Measurements from ENCODE around the gene FAM53A.

FAM53A gene

GRCh38 chr4:1604181-1604705, 79.9 kb downstream of the FAM53A start:
- no peak for DNase-seq (ENCODE audit: low spot score)

DNA sequence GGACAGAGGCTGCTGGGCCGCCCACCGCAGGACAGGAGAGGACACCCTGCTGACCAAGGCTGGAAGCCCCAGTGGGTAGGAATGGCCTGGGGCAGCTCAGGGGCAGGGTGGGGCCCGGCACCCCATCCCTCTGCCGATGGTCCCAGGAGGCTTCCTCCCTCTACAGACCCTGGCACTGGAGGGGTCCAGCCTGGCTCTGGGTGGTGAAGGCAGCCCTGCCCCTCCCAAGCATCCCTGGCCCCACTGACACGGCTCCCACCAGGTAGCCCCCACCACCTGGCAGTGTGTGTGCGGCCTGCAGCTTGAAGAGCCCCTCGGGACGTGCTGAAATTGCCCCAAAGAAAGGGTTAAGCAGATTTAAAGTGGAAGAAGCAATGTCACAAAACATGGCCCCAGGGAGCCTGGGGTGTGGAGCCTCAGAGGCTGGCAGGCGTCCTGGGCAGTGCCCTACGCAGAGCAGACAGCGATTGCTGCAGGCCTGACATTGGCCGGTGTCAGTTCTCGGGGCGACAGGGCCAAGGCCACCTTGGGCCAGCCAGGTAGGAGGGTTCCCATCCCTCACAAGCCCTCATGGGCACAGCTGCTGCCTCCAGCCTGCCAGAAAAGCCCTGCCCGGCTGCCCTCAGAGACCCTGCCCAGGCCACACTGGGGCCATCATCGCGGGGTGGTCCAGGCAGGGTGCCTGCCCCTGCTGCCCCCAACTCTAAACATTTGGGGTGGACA, 80.5 kb downstream of the FAM53A start:
- DNase-seq (ENCODE audit: low spot score) = no peak

GRCh38 chr4:1602655-1603412, 81.3 kb downstream of the FAM53A start:
- no peak for DNase-seq (ENCODE audit: low spot score)

DNA sequence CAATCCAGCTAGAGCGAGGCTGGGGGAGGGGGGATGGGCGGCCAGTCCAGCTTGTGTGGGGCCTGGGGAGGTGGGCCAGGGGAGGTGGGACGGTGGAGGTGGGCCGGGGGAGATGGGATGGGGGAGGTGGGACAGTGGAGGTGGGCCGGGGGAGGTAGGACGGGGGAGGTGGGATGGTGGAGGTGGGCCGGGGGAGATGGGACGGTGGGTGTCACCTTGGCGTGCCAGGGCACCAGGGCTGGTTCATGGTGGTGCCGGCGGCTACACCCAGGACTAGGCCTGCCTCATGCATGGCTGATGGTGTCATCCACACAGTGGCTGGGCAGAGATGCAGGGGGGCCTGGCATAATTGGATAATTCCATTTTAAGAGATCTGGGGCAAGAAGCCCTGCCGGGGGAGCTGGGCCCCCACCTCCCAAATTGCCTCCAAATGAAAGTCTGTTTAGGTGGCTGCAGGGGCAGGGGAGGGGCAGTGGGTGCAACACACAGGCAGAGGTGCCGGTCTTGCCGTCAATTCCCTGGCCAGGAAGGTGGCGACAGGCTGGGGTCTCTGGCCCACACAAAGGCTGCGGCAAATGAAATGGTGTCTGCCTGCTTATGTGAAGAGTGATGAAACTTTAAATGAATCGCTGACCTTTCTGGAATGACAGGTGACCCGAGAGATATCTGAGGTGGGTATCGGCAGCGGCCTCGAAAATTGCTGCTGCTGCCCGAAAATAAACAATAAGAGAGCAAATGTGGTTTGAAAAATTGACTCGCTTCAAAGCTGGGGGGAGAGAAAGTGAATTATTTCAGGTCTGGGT, 82.1 kb downstream of the FAM53A start:
- DNase-seq (ENCODE audit: low spot score) = no peak

DNA sequence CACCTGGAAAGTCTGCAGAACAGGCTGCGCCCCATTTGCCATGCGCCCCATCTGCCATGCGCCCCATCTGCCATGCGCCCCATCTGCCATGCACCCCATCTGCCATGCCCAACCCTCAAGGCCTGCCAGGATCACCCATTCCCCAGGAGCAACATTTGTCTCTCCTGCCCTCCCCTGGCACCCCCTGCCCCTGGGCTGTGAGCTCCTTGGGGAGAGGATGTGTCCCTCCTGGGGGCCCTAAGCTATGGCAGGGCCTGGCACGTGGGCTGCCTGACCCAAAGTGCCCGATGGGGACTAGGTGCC, 82.6 kb downstream of the FAM53A start:
- DNase-seq (ENCODE audit: low spot score) = no peak

DNA sequence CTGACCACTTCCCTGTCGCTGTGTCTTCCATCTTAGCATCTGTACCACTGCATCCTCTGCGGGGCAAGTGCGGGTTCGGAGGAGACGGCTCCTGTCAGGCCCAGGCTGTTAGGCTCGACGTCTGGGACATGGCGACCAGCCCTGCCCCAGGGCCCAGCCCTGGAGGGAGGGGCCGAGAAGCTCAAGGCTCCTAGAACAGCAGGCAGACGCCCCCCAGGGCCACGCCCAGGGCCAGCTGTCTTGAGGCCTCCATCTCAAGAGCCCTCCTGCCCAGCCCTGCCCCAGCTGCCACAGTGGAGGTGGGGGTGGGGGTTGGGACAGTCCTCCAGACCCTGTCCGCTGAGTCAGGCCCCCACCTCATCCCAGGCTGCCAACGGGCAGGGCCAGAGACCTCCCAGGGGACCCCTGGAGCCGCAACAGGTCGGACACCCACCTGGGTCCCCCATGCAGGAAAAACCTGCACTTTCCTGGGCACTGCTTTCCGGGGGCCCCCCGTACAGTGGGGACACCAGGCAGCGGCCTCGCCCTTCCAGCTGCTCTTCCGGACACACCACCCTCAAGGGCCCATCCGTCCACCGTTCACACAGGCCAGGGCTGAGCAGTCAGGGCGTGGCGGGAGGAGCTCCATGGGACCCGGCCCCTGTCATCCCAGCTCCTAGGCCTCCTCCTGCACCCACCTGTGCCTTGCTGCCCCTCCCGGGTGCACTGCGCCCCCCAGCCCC, 83.1 kb downstream of the FAM53A start:
- DNase-seq (ENCODE audit: low spot score) = no peak

DNA sequence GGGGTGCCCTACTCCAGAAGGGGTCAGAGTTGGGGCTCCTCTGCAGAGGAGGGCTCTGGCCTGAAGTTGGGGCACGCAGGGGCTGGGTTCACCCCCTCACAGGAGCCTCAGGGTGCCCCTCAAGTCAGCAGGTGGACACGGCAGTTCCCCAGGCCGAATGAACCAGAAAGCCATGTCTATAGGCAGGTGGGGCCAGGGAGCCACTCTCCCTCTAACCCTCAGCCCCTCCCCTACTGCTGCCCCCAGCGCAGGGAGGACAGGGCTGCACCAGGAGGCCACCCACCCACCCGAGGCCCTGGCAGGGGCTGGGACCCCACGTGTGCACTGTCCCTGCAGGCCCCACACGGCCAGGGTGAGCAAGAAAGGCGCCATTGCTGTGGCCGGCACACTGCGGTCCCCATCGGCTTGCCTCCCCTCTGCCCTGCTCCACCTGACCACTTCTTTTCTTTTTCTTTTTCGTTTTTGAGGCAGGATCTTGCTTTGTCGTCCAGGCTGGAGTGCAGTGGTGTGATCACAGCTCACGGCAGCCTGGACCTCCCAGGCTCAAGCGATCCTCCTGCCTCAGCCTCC, 83.8 kb downstream of the FAM53A start:
- no peak for DNase-seq (ENCODE audit: low spot score)

DNA sequence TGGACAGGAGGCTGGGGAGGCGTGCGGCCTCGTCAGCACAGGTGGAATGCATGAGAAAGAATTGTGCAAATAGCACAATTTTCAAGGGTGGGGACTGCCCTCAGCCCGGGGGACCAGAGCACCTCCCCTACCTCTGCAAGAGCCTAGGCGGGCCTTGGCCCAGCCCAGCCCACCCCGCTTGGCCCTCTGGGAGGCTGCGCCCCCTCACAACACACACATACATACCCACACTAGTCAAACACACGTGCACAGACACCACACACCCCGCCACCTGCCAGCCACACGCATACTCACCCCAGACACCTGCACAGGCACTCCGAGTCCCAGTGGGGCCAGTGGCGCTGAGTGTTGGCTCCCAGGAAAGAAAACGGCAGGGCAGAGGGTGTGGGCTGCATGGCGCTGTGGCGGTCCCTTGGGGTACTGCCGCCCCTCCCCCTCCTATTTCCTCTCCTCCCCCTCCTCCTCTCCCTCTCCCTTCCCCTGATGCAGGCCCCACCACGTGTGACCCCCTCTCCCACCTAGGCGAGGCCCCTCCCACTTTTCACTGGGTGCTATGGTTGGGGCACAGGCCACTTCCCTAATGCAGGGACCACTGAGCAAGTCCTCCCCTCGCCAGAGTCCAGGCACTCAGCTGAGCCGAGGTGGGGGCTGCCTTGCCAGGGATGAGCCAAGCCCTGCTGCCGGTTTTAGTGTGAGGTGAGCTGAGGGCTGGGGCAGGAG, 84.5 kb downstream of the FAM53A start:
- DNase-seq (ENCODE audit: low spot score) = no peak

DNA sequence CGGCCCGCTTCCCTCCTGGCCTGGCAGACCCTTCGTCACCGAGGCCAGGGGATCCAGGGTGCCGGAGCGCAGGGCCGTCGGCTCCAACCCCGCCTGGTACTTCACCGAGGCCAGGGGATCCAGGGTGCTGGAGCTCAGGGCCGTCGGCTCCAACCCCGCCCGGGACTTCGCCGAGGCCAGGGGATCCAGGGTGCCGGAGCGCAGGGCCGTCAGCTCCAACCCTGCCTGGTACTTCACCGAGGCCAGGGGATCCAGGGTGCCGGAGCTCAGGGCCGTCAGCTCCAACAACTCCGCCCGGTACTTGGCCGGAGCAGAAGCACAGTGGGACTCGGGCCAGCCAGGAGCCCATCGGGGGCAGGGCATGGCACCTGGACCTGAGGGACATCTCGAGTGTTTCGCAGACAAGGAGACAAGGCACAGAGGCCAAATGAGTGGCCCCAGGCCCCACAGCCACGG, 85.1 kb downstream of the FAM53A start:
- DNase-seq (ENCODE audit: low spot score) = no peak

- no peak for DNase-seq (ENCODE audit: low spot score)
These were observed 85.7 kb downstream of the FAM53A start for GRCh38 chr4:1598206-1599025.

GRCh38 chr4:1597021-1597931, 86.8 kb downstream of the FAM53A start:
- DNase-seq (ENCODE audit: low spot score) = no peak

DNA sequence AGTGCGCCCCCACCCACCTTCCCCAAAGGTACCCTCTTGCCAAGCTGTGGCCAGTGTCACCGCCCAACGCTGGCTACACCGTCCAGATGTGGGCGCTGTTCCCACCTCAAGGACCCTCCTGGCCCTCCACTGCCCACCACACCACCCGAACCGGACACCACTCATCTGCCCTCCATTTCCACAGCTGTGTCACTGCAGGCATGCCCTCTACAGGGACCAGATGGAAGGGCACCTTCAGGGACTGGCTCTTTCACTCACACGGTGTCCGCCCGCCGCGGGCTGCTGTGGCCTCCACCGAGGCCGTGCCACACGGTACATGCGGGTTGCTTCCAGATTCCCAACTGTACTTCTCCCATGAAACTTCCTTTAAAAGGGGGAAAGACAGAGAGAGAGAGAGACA, 87.7 kb downstream of the FAM53A start:
- DNase-seq (ENCODE audit: low spot score) = no peak

DNA sequence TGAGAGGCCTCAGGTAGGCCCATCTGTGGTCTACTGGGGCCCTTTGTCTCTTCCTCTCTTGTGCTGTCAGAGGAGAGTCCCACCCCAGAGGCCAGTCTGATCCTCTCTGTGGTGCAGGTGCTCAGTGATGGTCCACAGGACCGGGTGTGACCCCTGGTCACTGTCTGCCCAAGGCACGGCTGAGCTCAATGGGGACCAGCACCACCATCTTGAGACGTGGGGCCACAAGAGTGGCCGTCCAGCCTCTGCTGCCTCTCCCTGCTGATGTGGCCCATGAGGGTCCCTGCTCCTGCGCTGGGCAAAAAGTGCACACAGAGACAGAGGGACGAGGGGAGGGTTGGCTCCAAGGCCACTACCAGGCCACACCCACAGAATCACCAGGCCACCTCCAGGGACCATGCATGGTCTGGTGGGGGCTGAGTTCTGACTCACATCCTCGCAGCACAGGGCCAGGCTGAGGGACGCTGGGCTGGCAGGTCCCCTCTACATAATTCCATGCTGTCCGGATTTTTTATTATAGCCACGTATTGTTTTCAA, 88.3 kb downstream of the FAM53A start:
- DNase-seq (ENCODE audit: low spot score) = no peak

DNA sequence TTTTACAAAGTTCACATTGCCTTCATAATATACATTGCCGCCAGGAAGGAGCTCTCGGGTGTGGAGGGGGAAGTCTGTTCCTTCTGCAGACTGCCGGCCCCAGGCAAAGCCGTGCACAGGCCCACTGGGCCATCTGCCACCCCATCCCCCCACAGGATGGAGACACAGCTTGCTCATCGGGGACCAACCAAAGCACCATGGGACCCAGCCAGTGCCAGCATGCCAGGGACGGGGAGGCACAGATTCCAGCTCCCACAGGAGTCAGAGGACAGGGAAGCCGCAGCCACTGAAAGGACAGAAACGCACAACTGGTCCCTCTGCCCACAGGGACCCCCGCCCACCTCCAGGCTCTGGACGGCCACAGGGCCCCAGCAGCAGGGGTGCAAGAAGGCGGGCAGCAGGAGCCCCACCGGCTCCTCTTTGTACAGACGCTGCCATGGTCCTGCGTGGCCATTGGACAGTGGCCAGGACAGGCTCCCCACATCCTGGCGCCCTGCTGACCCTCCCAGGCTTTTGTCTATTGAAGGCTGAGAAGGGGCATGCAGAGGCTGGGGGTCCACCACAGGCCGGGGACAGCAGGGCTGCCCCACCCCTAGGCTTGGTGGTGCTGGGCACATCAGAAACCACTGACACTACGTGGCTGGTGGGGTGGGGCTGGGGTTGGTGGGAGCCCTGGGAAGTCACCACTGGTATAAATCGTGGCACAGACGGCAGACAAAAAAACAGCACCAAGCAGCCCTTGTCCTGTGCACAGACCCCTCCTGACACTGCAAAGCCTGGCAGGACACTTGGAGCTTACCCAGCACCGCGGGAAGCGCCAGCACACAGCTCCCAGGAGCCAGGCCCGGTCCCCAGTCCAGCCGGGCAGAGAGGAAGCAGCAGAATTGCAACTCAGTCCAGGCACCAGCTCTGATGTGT, 89.0 kb downstream of the FAM53A start:
- no peak for DNase-seq (ENCODE audit: low spot score)

GRCh38 chr4:1593881-1594345, 90.2 kb downstream of the FAM53A start:
- DNase-seq (ENCODE audit: low spot score) = no peak

GRCh38 chr4:1593458-1593857, 90.7 kb downstream of the FAM53A start:
- no peak for DNase-seq (ENCODE audit: low spot score)

DNA sequence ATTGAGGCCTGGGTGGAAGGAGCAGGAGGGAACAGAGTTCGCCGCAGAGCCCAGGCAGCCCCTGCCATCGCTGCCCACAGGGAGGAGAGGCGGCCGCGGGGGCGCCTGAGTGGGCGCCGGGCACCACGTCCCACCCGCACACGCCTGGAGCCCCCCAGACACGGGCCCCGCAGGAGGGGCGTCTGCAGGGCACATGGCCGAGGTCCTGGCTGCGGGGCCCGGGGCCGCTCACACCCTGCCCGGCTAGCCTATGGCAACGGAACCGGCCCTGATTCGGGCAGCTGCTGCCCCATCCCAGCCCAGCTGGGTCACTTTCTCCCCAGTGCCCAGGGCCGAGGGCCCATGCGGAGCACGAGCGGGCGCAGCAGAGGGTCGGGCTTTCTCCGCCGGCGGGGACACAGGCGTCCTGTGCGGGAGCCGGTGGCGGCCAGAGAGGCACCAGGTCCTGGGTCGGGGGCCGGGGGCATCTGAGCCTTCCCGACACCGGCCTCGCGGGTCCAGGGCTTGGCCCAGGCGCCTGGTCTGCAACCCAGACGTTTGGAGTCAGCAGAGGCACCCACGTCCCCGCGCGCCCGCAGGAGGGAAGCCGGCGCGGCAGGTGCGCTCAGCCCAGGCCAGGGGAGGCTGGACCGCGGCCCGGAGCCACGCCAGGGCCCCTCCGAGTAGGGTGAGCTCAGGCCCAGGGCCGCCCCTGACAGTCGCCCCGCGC, 91.2 kb downstream of the FAM53A start:
- no peak for DNase-seq (ENCODE audit: low spot score)
